Stimulated activated memory B cell treated with anti-CD40 and anti-IgM and Interleukin-4, amounts not matched to agents 10 μg/mL and 1 μg/mL and 100 μg/mL, for 72 hours (primary cell): Measurements from ENCODE around the gene ANKS1A.
"Not testable (repeated sequence)": the region's sequence is repeated elsewhere in the genome, so short reads cannot be mapped to it uniquely, and the experiment has no call there.

Experiments
- ATAC-seq: fragments of 150-1000 bp; cut with Tn5 transposase; 2 replicates; pipeline ENCODE4 v1.10.0; 2021
- H3K27ac Mint-ChIP-seq: one replicate; pipeline ENCODE4 v1.8.0; 2022; ENCODE audit warnings: mild to moderate bottlenecking, mixed read lengths
- H3K27me3 Mint-ChIP-seq: one replicate; pipeline ENCODE4 v1.8.0; 2022; ENCODE audit warnings: mixed read lengths
- H3K36me3 Mint-ChIP-seq: one replicate; pipeline ENCODE4 v1.8.0; 2022; ENCODE audit warnings: mixed read lengths
- H3K4me1 Mint-ChIP-seq: one replicate; pipeline ENCODE4 v1.8.0; 2022; ENCODE audit warnings: mixed read lengths
- H3K4me3 Mint-ChIP-seq: one replicate; pipeline ENCODE4 v1.8.0; 2022; ENCODE audit warnings: mild to moderate bottlenecking, moderate library complexity, mixed read lengths
- H3K9me3 Mint-ChIP-seq: one replicate; pipeline ENCODE4 v1.8.0; 2022; ENCODE audit warnings: mixed read lengths

ANKS1A gene

GRCh38 chr6:35107761-35108160 is 218.7 kb downstream of the ANKS1A start:
- not testable (repeated sequence) for H3K27me3 Mint-ChIP-seq, ATAC-seq, H3K4me3 Mint-ChIP-seq, H3K36me3 Mint-ChIP-seq, H3K9me3 Mint-ChIP-seq
- Mint-ChIP-seq H3K27ac (peak overlapping the region; percentile 53), H3K4me1 (peaks cover 18% of the 10 kb centered on the region)

GRCh38 chr6:35108309-35108885 is 219.3 kb downstream of the ANKS1A start:
- Mint-ChIP-seq H3K4me3 (no peak overlapping the region), H3K27me3 (peaks cover 10% of the 10 kb centered on the region), H3K27ac (no peak overlapping the region), H3K9me3 (peaks cover 8% of the 10 kb centered on the region), H3K36me3 (peaks cover 8% of the 10 kb centered on the region), H3K4me1 (peaks cover 18% of the 10 kb centered on the region)
- no peak for ATAC-seq

GRCh38 chr6:35120746-35121145 is 231.7 kb downstream of the ANKS1A start:
- Mint-ChIP-seq H3K4me3 (no peak overlapping the region), H3K27me3 (no peaks in the 10 kb centered on the region), H3K9me3 (no peaks in the 10 kb centered on the region), H3K36me3 (no peaks in the 10 kb centered on the region), H3K27ac (no peak overlapping the region), H3K4me1 (no peaks in the 10 kb centered on the region)
- ATAC-seq = no peak

GRCh38 chr6:35124356-35124755 is 235.3 kb downstream of the ANKS1A start:
- H3K4me1 Mint-ChIP-seq = no peaks in the 10 kb centered on the region
- no peaks in the 10 kb centered on the region for H3K27me3 Mint-ChIP-seq
- no peak overlapping the region for H3K4me3 Mint-ChIP-seq
- H3K36me3 Mint-ChIP-seq = no peaks in the 10 kb centered on the region
- H3K27ac Mint-ChIP-seq = no peak overlapping the region
- H3K9me3 Mint-ChIP-seq = no peaks in the 10 kb centered on the region
- no peak for ATAC-seq

GRCh38 chr6:35128042-35128441 is 239.0 kb downstream of the ANKS1A start:
- Mint-ChIP-seq H3K4me3 (no peak overlapping the region), H3K27ac (no peak overlapping the region), H3K4me1 (no peaks in the 10 kb centered on the region), H3K36me3 (no peaks in the 10 kb centered on the region), H3K9me3 (no peaks in the 10 kb centered on the region), H3K27me3 (peaks cover 10% of the 10 kb centered on the region)
- ATAC-seq = no peak

GRCh38 chr6:35128496-35128895 is 239.4 kb downstream of the ANKS1A start:
- Mint-ChIP-seq H3K4me3 (no peak overlapping the region), H3K36me3 (no peaks in the 10 kb centered on the region), H3K9me3 (no peaks in the 10 kb centered on the region), H3K27me3 (peaks cover 10% of the 10 kb centered on the region), H3K27ac (no peak overlapping the region), H3K4me1 (no peaks in the 10 kb centered on the region)
- no peak for ATAC-seq

- Mint-ChIP-seq H3K4me1 (peaks cover 16% of the 10 kb centered on the region), H3K27ac (no peak overlapping the region), H3K9me3 (no peaks in the 10 kb centered on the region), H3K27me3 (peaks cover 24% of the 10 kb centered on the region), H3K4me3 (no peak overlapping the region), H3K36me3 (no peaks in the 10 kb centered on the region)
- no peak for ATAC-seq
Observed at GRCh38 chr6:35136185-35136584, 247.1 kb downstream of the ANKS1A start.

GRCh38 chr6:35138191-35138590 is 249.1 kb downstream of the ANKS1A start:
- not testable (repeated sequence) for H3K36me3 Mint-ChIP-seq, H3K4me3 Mint-ChIP-seq, H3K27ac Mint-ChIP-seq, ATAC-seq, H3K9me3 Mint-ChIP-seq
- Mint-ChIP-seq H3K27me3 (peaks cover 14% of the 10 kb centered on the region), H3K4me1 (peaks cover 16% of the 10 kb centered on the region)

- Mint-ChIP-seq H3K36me3 (no peaks in the 10 kb centered on the region), H3K4me1 (peaks cover 16% of the 10 kb centered on the region), H3K27me3 (peaks cover 14% of the 10 kb centered on the region), H3K4me3 (no peak overlapping the region), H3K27ac (no peak overlapping the region), H3K9me3 (no peaks in the 10 kb centered on the region)
- no peak for ATAC-seq
Observed at GRCh38 chr6:35139470-35139869, 250.4 kb downstream of the ANKS1A start.

- H3K27ac Mint-ChIP-seq = peak overlapping the region; percentile 75
- H3K27me3 Mint-ChIP-seq = peaks cover 14% of the 10 kb centered on the region
- peaks cover 16% of the 10 kb centered on the region for H3K4me1 Mint-ChIP-seq
- ATAC-seq = no peak
- H3K4me3 Mint-ChIP-seq = peak overlapping the region; percentile 66
- H3K9me3 Mint-ChIP-seq = no peaks in the 10 kb centered on the region
- H3K36me3 Mint-ChIP-seq = no peaks in the 10 kb centered on the region
Observed at GRCh38 chr6:35139924-35140638, 251.0 kb downstream of the ANKS1A start.

GRCh38 chr6:35140639-35141006 is 251.6 kb downstream of the ANKS1A start:
- no peaks in the 10 kb centered on the region for H3K9me3 Mint-ChIP-seq
- H3K27me3 Mint-ChIP-seq = peaks cover 14% of the 10 kb centered on the region
- H3K4me3 Mint-ChIP-seq = peak overlapping the region; percentile 66
- peaks cover 16% of the 10 kb centered on the region for H3K4me1 Mint-ChIP-seq
- no peak for ATAC-seq
- peak overlapping the region; percentile 75 for H3K27ac Mint-ChIP-seq
- no peaks in the 10 kb centered on the region for H3K36me3 Mint-ChIP-seq
